ENCODE data around the gene ECE1. TPM values are rescaled to one million over a fixed set of nuclear protein-coding genes. Genes with fewer than 3 reads are reported as not detected.

ECE1 gene
- total RNA-seq, 2 donors from 2014 or later = 99.0 to 149 TPM

DNA sequence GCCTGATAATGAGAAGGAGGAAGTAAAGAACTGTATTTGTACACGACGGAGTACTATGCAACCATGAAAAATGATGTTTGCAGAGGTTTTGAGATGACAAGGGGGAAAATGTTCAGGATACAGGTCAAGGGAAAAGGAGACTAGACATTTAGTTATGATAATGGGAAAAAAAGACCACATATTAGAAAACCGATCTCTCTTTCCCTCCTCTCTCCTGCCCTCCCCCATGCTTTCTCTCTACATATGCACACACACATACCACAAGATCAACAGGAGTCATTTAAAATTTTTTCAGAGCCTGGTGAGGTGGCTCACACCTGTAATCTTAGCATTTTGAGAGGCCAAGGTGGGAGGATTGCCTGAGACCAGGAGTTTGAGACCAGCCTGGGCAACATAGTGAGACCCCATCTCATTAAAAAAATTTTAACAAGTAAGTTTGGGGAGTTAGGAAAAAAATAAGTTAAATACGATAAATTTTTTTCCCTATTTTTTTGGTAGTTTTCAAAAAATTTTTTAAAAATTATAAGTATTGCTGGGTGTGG, 44.5 kb downstream of the ECE1 start:
- H3K4me3 ChIP-seq = no peak overlapping the region
- no peaks in the 10 kb centered on the region for H3K4me1 ChIP-seq
- intact Hi-C loops (cut with DNase I) = no loop called here
- H3K9ac ChIP-seq (ENCODE audit: low read depth in 2 of 2, low read length in 2 of 2) = no peak overlapping the region
- peaks cover 17% of the 10 kb centered on the region for H3K36me3 ChIP-seq
- DNase-seq = no peak
- TF ChIP-seq, protein P1, sequence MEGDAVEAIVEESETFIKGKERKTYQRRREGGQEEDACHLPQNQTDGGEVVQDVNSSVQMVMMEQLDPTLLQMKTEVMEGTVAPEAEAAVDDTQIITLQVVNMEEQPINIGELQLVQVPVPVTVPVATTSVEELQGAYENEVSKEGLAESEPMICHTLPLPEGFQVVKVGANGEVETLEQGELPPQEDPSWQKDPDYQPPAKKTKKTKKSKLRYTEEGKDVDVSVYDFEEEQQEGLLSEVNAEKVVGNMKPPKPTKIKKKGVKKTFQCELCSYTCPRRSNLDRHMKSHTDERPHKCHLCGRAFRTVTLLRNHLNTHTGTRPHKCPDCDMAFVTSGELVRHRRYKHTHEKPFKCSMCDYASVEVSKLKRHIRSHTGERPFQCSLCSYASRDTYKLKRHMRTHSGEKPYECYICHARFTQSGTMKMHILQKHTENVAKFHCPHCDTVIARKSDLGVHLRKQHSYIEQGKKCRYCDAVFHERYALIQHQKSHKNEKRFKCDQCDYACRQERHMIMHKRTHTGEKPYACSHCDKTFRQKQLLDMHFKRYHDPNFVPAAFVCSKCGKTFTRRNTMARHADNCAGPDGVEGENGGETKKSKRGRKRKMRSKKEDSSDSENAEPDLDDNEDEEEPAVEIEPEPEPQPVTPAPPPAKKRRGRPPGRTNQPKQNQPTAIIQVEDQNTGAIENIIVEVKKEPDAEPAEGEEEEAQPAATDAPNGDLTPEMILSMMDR (IDR thresholded peaks at IDR 0.05) = no peak
- no peak overlapping the region for H3K27ac ChIP-seq
- H3K9me3 ChIP-seq = no peaks in the 10 kb centered on the region
- H3K27me3 ChIP-seq = no peaks in the 10 kb centered on the region

DNA sequence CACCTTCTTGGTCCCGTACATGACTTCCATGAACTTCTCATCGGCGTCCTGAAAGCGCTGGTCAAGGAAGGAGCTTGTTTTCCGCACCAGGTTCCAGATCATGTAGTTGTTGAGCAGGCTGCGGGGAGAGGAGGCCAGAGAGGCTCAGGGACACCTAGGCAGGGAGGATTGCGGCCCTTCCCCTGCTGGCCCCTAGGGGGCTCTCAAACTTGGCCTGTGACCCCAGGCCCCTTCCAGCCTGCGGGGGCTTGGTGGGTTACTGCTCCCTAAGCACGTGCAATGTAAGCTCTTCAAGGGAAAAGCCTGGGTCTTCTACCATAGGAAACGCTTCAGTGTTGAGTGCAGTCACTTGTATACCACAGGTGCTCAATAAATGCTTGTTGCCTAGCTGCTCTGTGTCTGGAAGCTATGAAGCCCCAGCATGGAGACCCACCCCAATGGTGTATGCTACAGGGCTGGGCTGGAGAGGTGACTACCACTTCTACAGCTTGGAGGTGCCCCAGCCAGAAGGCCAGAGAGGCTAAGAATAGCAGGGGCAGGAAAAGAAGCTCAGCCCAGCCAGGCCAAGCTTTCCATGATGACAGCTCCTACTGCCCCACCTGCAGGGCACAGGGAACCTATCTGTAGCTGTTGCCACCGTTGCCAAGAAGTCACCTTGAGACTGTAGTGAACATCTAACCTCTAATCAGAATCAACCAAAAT, 45.1 kb downstream of the ECE1 start:
- TF ChIP-seq, protein P1 (IDR thresholded peaks at IDR 0.05) = no peak
- Histone ChIP-seq H3K4me3 (no peak overlapping the region), H3K27me3 (no peaks in the 10 kb centered on the region), H3K27ac (no peak overlapping the region), H3K9ac (ENCODE audit: low read depth in 2 of 2, low read length in 2 of 2) (no peak overlapping the region), H3K9me3 (no peaks in the 10 kb centered on the region), H3K36me3 (peaks cover 17% of the 10 kb centered on the region), H3K4me1 (no peaks in the 10 kb centered on the region)
- intact Hi-C loops (cut with DNase I) = no loop called here
- no peak for DNase-seq

DNA sequence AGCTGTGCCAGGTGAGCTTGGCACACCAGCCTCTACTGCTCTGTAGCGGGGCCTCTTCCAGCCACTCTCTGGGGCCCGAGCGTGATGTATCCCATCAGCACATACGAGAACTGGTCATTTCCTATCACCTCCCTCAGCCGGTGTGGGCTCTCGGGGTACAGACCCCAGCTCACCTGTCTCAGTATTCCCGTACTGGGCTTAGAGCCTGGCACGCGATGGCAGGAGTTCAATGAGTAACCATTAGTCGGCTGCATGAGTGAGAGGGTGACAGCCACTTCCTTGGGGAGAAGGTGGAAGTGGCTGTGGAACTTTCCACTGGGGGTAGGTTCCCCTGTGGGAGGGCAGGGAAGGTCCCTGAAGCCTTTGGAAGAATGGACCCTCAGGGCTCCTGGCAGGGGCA, 46.1 kb downstream of the ECE1 start:
- no peaks in the 10 kb centered on the region for H3K4me1 ChIP-seq
- H3K9me3 ChIP-seq = no peaks in the 10 kb centered on the region
- no peaks in the 10 kb centered on the region for H3K27me3 ChIP-seq
- H3K36me3 ChIP-seq = peaks cover 17% of the 10 kb centered on the region
- no peak overlapping the region for H3K4me3 ChIP-seq
- H3K9ac ChIP-seq (ENCODE audit: low read depth in 2 of 2, low read length in 2 of 2) = no peak overlapping the region
- no peak for DNase-seq
- intact Hi-C loops (cut with DNase I) = no loop called here
- TF ChIP-seq, protein P1 (IDR thresholded peaks at IDR 0.05) = no peak
- no peak overlapping the region for H3K27ac ChIP-seq

DNA sequence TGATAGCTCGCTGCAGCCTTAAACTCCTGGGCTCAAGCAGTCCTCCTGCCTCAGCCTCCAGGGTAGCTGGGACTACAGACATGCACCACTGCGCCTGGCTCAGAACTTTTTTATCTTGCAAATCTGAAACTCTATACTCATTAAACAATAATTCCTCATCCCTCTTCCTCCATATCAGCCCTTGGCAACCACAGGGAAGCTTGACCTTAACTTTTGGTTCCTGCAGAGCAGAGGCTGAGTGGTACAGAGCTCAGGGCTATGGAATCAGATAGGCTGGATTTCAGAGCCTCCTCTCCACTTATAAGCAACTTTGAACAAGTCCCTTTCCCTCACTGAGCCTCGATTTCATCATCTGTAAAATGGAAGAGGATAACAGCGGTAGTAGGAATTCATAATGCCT, 47.4 kb downstream of the ECE1 start:
- Histone ChIP-seq H3K9ac (ENCODE audit: low read depth in 2 of 2, low read length in 2 of 2) (no peak overlapping the region), H3K27me3 (no peaks in the 10 kb centered on the region), H3K9me3 (no peaks in the 10 kb centered on the region), H3K36me3 (peaks cover 17% of the 10 kb centered on the region), H3K4me3 (no peak overlapping the region), H3K27ac (no peak overlapping the region), H3K4me1 (no peaks in the 10 kb centered on the region)
- TF ChIP-seq, protein P1 (IDR thresholded peaks at IDR 0.05) = no peak
- intact Hi-C loops (cut with DNase I) = no loop called here
- no peak for DNase-seq

DNA sequence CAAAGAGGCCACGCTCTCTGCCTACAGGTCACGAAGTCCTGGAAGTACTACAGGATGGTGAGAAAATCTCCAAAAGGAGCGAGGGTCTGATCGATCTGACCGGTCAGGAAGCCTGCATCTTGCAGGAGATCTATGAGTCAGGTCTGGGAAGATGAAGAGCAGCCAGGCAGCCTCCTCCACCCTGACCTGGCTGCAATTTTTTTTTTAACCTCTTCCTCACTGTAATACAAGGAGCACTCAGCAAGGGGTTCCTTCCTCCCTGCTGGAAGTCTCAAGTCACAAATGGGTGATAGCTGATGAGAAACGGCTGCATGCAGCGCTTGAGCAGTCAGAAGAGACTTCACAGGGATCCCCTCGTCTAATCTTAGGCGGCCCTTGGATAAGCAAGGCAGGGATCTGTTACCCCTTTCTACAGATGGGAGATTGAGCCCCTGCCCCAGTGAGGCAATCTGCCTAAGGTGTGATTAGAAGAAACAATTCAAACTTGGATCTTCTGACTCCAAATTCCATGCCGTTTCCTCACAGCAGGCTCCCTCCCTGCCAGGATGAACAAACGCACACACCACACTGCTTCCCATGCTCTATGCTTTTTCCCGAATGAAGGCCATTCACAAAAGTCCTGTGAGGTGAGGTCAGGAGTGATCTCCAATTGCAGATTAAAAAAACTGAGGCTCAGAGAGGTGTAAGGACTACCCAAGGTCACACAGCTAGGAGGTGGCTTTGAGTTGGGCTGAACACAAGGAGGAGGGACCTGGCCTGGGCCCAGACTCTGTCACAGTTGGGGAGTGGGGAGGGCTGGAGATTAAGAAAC, 48.3 kb downstream of the ECE1 start:
- no peak overlapping the region for H3K4me3 ChIP-seq
- peaks cover 18% of the 10 kb centered on the region for H3K36me3 ChIP-seq
- DNase-seq = no peak
- no peak overlapping the region for H3K9ac ChIP-seq (ENCODE audit: low read depth in 2 of 2, low read length in 2 of 2)
- no peaks in the 10 kb centered on the region for H3K9me3 ChIP-seq
- TF ChIP-seq, protein P1 (IDR thresholded peaks at IDR 0.05) = no peak
- H3K4me1 ChIP-seq = no peaks in the 10 kb centered on the region
- H3K27me3 ChIP-seq = no peaks in the 10 kb centered on the region
- H3K27ac ChIP-seq = no peak overlapping the region
- intact Hi-C loops (cut with DNase I) = no loop called here
